Heart right ventricle (tissue), 16 donors: ENCODE results near the gene C1S. TPM values are rescaled to one million over a fixed set of nuclear protein-coding genes. Genes with fewer than 3 reads are reported as not detected.

Experiments
- ATAC-seq, 8 donors: fragments of 200-7000 bp; cut with Tn5 transposase; one replicate each; pipeline ENCODE4 v1.9.1; 2020; ENCODE audit warnings: mild to moderate bottlenecking in 8 of 8, moderate library complexity in 8 of 8, moderate number of reproducible peaks in 1 of 8
- DNase-seq, 2 donors: peaks; one replicate each; pipeline ENCODE4 v3.0.0-alpha.2; 2020
- H3K27ac ChIP-seq, 10 donors: fragments of 200-600 bp; sonication (generic) in 2 of 10; one replicate each; pipeline versions ENCODE4 v1.5.0 to v1.8.0; 2020 to 2022; ENCODE audit warnings: mild to moderate bottlenecking in 3 of 10
- H3K27me3 ChIP-seq, 7 donors: fragments of 200-600 bp; one replicate each; pipeline ENCODE4 v1.8.0; 2021 to 2022; ENCODE audit warnings: mild to moderate bottlenecking in 2 of 7
- H3K36me3 ChIP-seq, 9 donors: fragments of 200-600 bp; sonication (generic) in 1 of 9; one replicate each; pipeline versions ENCODE4 v1.5.0 to v1.8.0; 2020 to 2022; ENCODE audit warnings: mild to moderate bottlenecking in 2 of 9
- H3K4me1 ChIP-seq, 9 donors: fragments of 200-600 bp; sonication (generic) in 1 of 9; one replicate each; pipeline versions ENCODE4 v1.5.0 to v1.8.0; 2020 to 2022; ENCODE audit warnings: mild to moderate bottlenecking in 4 of 9
- H3K4me3 ChIP-seq, 10 donors: fragments of 200-600 bp; sonication (generic) in 2 of 10; one replicate each; pipeline versions ENCODE4 v1.5.0 to v1.8.0; 2020 to 2022; ENCODE audit warnings: mild to moderate bottlenecking in 7 of 10, moderate library complexity in 2 of 10
- H3K9me3 ChIP-seq, 11 donors: fragments of 200-600 bp in 10 of 11; sonication (generic) in 2 of 11; one replicate each; pipeline versions ENCODE4 v1.5.0 to v1.8.0; 2013 to 2022; ENCODE audit warnings: mild to moderate bottlenecking in 2 of 11, control low read depth in 1 of 11, moderate library complexity in 1 of 11
- WGBS, 2 donors: extraction: QIAGEN DNeasy Blood & Tissue Kit; methylation state at CpG; one replicate each; pipeline ENCODE4 v1.1.7; 2013; ENCODE audit warnings: inconsistent platforms in 1 of 2; 5-methylcytosine and 5-hydroxymethylcytosine counted together
- intact Hi-C, 10 donors: fragments of 100-400 bp; cut with DNase I; formaldehyde crosslinking; loops; one replicate each; pipeline versions ENCODE4 v1.11.1 to v1.14.2; 2022
- polyA plus RNA-seq, 2 donors: library from polyadenylated mRNA; stranded (reverse); fragments of 200-250 nt; gene quantifications; one replicate each; pipeline ENCODE4 v1.2.3, GENCODE V29; 2013
- total RNA-seq, 10 donors: library from RNA; stranded (reverse); fragmentation: NEBNext Ultra II Directional in 3 of 10; extraction: Animal tissue kit (Norgen Biotek cat#: 25700) in 3 of 10; gene quantifications; one replicate each; pipeline versions ENCODE4 v1.2.1 to v1.2.4, GENCODE V29; 2021 to 2023
- TF ChIP-seq, protein P1 (sequence below), 9 donors: fragments of 200-600 bp; sonication (generic) in 2 of 9; IDR thresholded peaks; one replicate each; pipeline versions ENCODE4 v1.5.0 to v1.8.0; 2021 to 2022; ENCODE audit warnings: antibody characterized with exemption in 9 of 9, mild to moderate bottlenecking in 5 of 9, moderate library complexity in 1 of 9
- donor health status: Arrhythmogenic right ventricular cardiomyopathy.
- donor health status: ischemic (EF 13 %, LVEDD 7.1; RV severe dilation, severe dysfunction).
- donor health status: healthy with polysubstance abuse.
- donor health status: DM: no; HTN: yes; CAD: no.
- donor health status: DM: no; HTN: no; CAD: no.
- donor health status: ischemic (EF 25% LVEDD 6.9; RV normal size, moderate dysfunction).
- donor health status: ischemic (EF 25% LVEDD 5.7; RV mildly dilated, moderate dysfunction).
- donor health status: healthy.
- donor health status: DM: yes; HTN: yes; CAD: no.
- donor health status: Ischemic cardiomyopathy.
- donor health status: ischemic (EF 35%, LVEDD 5.7; RV mildly dilated, moderate dysfunction).
- donor health status: nonischemic (EF 11% LVEDD 7.7; RV severe dilation, severe dysfunction).
- donor health status: DM: yes; HTN: yes; CAD: no.
- donor health status: PGD.
- donor health status: ischemic (EF 29% LVEDD 5.4; RV normal size, mild dysfunction).
- donor health status: nonischemic (EF 23%, LVEDD 6.1; RV moderate dilation, normal function).

C1S gene
- total and polyA plus RNA-seq, 12 donors, result 25.1 to 151 (median 53.5) TPM

DNA sequence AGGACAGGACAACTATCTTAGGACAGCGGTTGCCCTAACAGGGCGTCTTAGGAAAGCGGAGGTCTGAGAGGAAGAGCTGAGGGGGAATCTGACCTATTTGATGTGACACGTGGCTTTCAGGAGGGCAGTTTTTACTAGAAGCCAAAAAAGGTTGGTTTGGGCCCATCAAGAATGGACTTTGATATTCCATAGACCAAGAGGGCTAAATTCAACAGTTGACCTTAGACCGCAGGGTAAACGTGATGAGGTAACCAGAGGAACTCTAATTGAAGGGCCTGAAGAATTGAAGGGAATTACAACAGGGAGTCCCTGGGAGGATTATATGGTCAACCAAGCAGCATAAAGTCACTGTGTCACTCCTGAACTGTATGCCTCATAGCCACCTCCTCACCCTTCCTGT, 11.5 kb downstream of the C1S start:
- DNase-seq (no peak), ATAC-seq (no peak)
- Histone ChIP-seq H3K36me3 (peaks cover 0 to 27% (median 0%) of the 10 kb centered on the region in 9 donors), H3K4me1 (peaks cover 0 to 22% (median 18%) of the 10 kb centered on the region in 9 donors), H3K27me3 (no peaks in the 10 kb centered on the region), H3K27ac (no peak overlapping the region), H3K9me3 (no peaks in the 10 kb centered on the region), H3K4me3 (no peak overlapping the region)
- intact Hi-C loops, result no loop called here
- WGBS, 2 donors, result 91% methylated on average over 6 of the region's 6 CpGs
- TF ChIP-seq, protein P1, sequence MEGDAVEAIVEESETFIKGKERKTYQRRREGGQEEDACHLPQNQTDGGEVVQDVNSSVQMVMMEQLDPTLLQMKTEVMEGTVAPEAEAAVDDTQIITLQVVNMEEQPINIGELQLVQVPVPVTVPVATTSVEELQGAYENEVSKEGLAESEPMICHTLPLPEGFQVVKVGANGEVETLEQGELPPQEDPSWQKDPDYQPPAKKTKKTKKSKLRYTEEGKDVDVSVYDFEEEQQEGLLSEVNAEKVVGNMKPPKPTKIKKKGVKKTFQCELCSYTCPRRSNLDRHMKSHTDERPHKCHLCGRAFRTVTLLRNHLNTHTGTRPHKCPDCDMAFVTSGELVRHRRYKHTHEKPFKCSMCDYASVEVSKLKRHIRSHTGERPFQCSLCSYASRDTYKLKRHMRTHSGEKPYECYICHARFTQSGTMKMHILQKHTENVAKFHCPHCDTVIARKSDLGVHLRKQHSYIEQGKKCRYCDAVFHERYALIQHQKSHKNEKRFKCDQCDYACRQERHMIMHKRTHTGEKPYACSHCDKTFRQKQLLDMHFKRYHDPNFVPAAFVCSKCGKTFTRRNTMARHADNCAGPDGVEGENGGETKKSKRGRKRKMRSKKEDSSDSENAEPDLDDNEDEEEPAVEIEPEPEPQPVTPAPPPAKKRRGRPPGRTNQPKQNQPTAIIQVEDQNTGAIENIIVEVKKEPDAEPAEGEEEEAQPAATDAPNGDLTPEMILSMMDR (IDR thresholded peaks at IDR 0.05), result no peak

GRCh38 chr12:7072554-7072953, 12.0 kb downstream of the C1S start:
- no peak for DNase-seq
- no peak overlapping the region for H3K4me3 ChIP-seq
- no peaks in the 10 kb centered on the region for H3K9me3 ChIP-seq
- peaks cover 0 to 21% (median 18%) of the 10 kb centered on the region in 9 donors for H3K4me1 ChIP-seq
- no peak for ATAC-seq
- intact Hi-C loops, result no loop called here
- TF ChIP-seq, protein P1 (IDR thresholded peaks at IDR 0.05), result no peak
- WGBS, 2 donors, result 88 to 89% methylated on average over 6 of the region's 6 CpGs
- H3K27ac ChIP-seq, result no peak overlapping the region
- peaks cover 0 to 22% (median 0%) of the 10 kb centered on the region in 9 donors for H3K36me3 ChIP-seq
- H3K27me3 ChIP-seq, result no peaks in the 10 kb centered on the region

DNA sequence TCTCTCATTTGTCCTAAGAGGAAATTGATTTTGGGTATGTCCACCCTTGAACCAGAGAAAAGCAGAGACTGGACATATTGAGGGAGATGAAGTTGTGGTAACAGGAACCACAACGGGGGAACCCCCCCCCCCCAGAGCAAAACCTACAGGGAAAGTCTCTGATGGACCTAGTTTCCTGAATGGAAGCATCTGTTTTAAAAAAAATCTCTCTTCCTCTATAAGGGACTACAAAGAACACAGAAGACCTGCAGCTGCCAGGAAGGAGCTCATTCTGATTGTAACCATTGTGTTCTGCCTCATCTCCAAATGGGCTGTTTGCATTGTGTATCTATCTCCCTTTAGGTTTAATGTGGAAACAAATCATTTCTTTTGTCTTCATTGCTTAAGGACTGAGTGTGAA, 13.4 kb downstream of the C1S start:
- intact Hi-C loops, result no loop called here
- H3K36me3 ChIP-seq, result peaks cover 0 to 16% (median 0%) of the 10 kb centered on the region in 9 donors
- H3K9me3 ChIP-seq, result no peaks in the 10 kb centered on the region
- no peak for DNase-seq
- no peak overlapping the region for H3K27ac ChIP-seq
- no peak overlapping the region for H3K4me3 ChIP-seq
- H3K27me3 ChIP-seq, result no peaks in the 10 kb centered on the region
- WGBS, 2 donors, result 43 to 54% methylated on average over 1 of the region's 1 CpG
- ATAC-seq, result no peak
- peaks cover 0 to 10% (median 6%) of the 10 kb centered on the region in 9 donors for H3K4me1 ChIP-seq
- TF ChIP-seq, protein P1 (IDR thresholded peaks at IDR 0.05), result no peak

- ATAC-seq, result no peak
- intact Hi-C loops, result no loop called here
- WGBS, 2 donors, result 82 to 84% methylated on average over 3 of the region's 3 CpGs
These were observed 15.0 kb downstream of the C1S start for GRCh38 chr12:7075518-7075917.

More at GRCh38 chr12:7075518-7075917, 15.0 kb downstream of the C1S start:
- no peak overlapping the region for H3K27ac ChIP-seq
- H3K4me3 ChIP-seq, result no peak overlapping the region
- H3K27me3 ChIP-seq, result no peaks in the 10 kb centered on the region
- peaks cover 0 to 8% (median 2%) of the 10 kb centered on the region in 9 donors for H3K36me3 ChIP-seq
- DNase-seq, result no peak
- H3K9me3 ChIP-seq, result no peaks in the 10 kb centered on the region
- TF ChIP-seq, protein P1 (IDR thresholded peaks at IDR 0.05), result no peak
- peaks cover 0 to 13% (median 0%) of the 10 kb centered on the region in 9 donors for H3K4me1 ChIP-seq
